CD14-positive monocyte (primary cell): ENCODE measurements around the gene SBF1. TPM values are rescaled to one million over a fixed set of nuclear protein-coding genes. Genes with fewer than 3 reads are reported as not detected.
A peak's percentile ranks its signal among the peaks of the same experiment; 100 is the strongest.

ENCODE experiments used
- DNase-seq, 3 donors: peaks; one replicate each; pipeline ENCODE4 v3.0.0-alpha.2; 2011 to 2022
- H2AFZ ChIP-seq: 2 replicates; pipeline ENCODE4 v1.6.0; 2012; ENCODE audit warnings: mild to moderate bottlenecking, low read depth, low read length, inconsistent platforms; ENCODE audit not compliant: insufficient read depth, poor library complexity, severe bottlenecking
- H3K27ac ChIP-seq, 2 donors: 1 replicate in 1 of 2; 2 replicates in 1 of 2; pipeline ENCODE4 v1.5.1; 2012 to 2013; ENCODE audit warnings: low read length in 2 of 2, control low read depth in 1 of 2, inconsistent platforms in 1 of 2, low read depth in 1 of 2, mild to moderate bottlenecking in 1 of 2
- H3K27me3 ChIP-seq, 2 donors: one replicate each; pipeline versions ENCODE4 v1.6.0 to v1.6.1; 2011 to 2013; ENCODE audit warnings: low read length in 2 of 2; ENCODE audit not compliant: control insufficient read depth in 2 of 2, insufficient read depth in 2 of 2
- H3K36me3 ChIP-seq, 2 donors: replicated peaks in 1 of 2; 1 replicate in 1 of 2; 2 replicates in 1 of 2; pipeline versions ENCODE4 v1.5.1 to v1.6.1; 2012 to 2013; ENCODE audit warnings: low read length in 2 of 2, control low read depth in 1 of 2, inconsistent platforms in 1 of 2, mild to moderate bottlenecking in 1 of 2; ENCODE audit not compliant: insufficient read depth in 2 of 2, control insufficient read depth in 1 of 2
- H3K4me1 ChIP-seq, 2 donors: 1 replicate in 1 of 2; 2 replicates in 1 of 2; pipeline versions ENCODE4 v1.5.1 to v1.6.1; 2012 to 2013; ENCODE audit warnings: low read length in 2 of 2, control low read depth in 1 of 2, inconsistent platforms in 1 of 2, mild to moderate bottlenecking in 1 of 2, moderate library complexity in 1 of 2; ENCODE audit not compliant: insufficient read depth in 2 of 2, control insufficient read depth in 1 of 2
- H3K4me2 ChIP-seq: replicated peaks from 2 replicates; pipeline ENCODE3; 2012; ENCODE audit warnings: low read length, moderate library complexity, mild to moderate bottlenecking; ENCODE audit not compliant: poor library complexity, severe bottlenecking; ENCODE audit errors: extremely low read depth
- H3K4me3 ChIP-seq, 3 experiments: fragments of 200-600 bp in 1 of 3; sonication (generic) in 1 of 3; replicated peaks in 1 of 3; 1 replicate in 2 of 3; 2 replicates in 1 of 3; pipeline ENCODE4 v1.5.1; 2011 to 2013; ENCODE audit warnings: low read length in 3 of 3, mild to moderate bottlenecking in 3 of 3, control low read depth in 2 of 3, low read depth in 2 of 3, inconsistent platforms in 1 of 3, moderate library complexity in 1 of 3
- H3K79me2 ChIP-seq: 2 replicates; pipeline ENCODE4 v1.6.0; 2012; ENCODE audit warnings: mild to moderate bottlenecking, control low read depth, inconsistent platforms, low read length, moderate library complexity; ENCODE audit not compliant: insufficient read depth
- H3K9ac ChIP-seq: 2 replicates; pipeline ENCODE4 v1.6.0; 2017; ENCODE audit warnings: low read length, mild to moderate bottlenecking; ENCODE audit not compliant: insufficient read depth, poor library complexity, severe bottlenecking
- H3K9me3 ChIP-seq, 2 donors: replicated peaks in 1 of 2; 1 replicate in 1 of 2; 2 replicates in 1 of 2; pipeline versions ENCODE4 v1.5.1 to v1.6.1; 2012 to 2013; ENCODE audit warnings: low read length in 2 of 2, control low read depth in 1 of 2; ENCODE audit not compliant: control insufficient read depth in 1 of 2, insufficient read depth in 1 of 2
- H4K20me1 ChIP-seq: 2 replicates; pipeline ENCODE4 v1.6.0; 2012; ENCODE audit warnings: mild to moderate bottlenecking, low read length, control low read depth, moderate library complexity; ENCODE audit not compliant: insufficient read depth
- H3K27ac Mint-ChIP-seq, 7 donors: one replicate each; pipeline ENCODE4 v1.8.0; 2020; ENCODE audit warnings: mild to moderate bottlenecking in 7 of 7, mixed read lengths in 7 of 7, moderate library complexity in 6 of 7, inconsistent platforms in 2 of 7
- H3K27me3 Mint-ChIP-seq, 3 donors: one replicate each; pipeline ENCODE4 v1.8.0; 2021 to 2022; ENCODE audit warnings: low read depth in 3 of 3, mild to moderate bottlenecking in 3 of 3, mixed read lengths in 3 of 3, moderate library complexity in 3 of 3, inconsistent platforms in 1 of 3
- H3K36me3 Mint-ChIP-seq, 2 donors: one replicate each; pipeline ENCODE4 v1.8.0; 2020; ENCODE audit warnings: mixed read lengths in 2 of 2, inconsistent platforms in 1 of 2, mild to moderate bottlenecking in 1 of 2
- H3K4me1 Mint-ChIP-seq: one replicate; pipeline ENCODE4 v1.8.0; 2020; ENCODE audit warnings: mild to moderate bottlenecking, mixed read lengths
- H3K4me3 Mint-ChIP-seq, 2 donors: one replicate each; pipeline ENCODE4 v1.8.0; 2020; ENCODE audit warnings: mild to moderate bottlenecking in 2 of 2, mixed read lengths in 2 of 2, moderate library complexity in 1 of 2
- H3K9me3 Mint-ChIP-seq, 7 donors: one replicate each; pipeline ENCODE4 v1.8.0; 2020 to 2022; ENCODE audit warnings: mixed read lengths in 7 of 7, mild to moderate bottlenecking in 6 of 7, moderate library complexity in 6 of 7, inconsistent platforms in 2 of 7
- WGBS: methylation state at CpG from one replicate; pipeline ENCODE4 v1.1.5; 2013; ENCODE audit warnings: missing lambda C conversion rate; ENCODE audit not compliant: insufficient coverage; 5-methylcytosine and 5-hydroxymethylcytosine counted together
- intact Hi-C, 2 donors: fragments of 100-400 bp; cut with micrococcal nuclease; formaldehyde crosslinking; loops; one replicate each; pipeline versions ENCODE4 v1.15.0 to v1.15.1; 2023
- polyA plus RNA-seq, 3 donors: library from polyadenylated mRNA; depleted of rRNA in 1 of 3; unstranded in 2 of 3; stranded (reverse) in 1 of 3; fragments of 300-500 nt in 2 of 3; fragments of >200 nt in 1 of 3; fragmentation: Illumina TruSeq in 2 of 3; gene quantifications; 1 replicate in 2 of 3; 2 replicates in 1 of 3; pipeline ENCODE4 v1.2.3, GENCODE V29; 2012 to 2021
- TF ChIP-seq, protein P1 (sequence below): fragments of 200-600 bp; IDR thresholded peaks from one replicate; pipeline ENCODE4 v1.8.0; 2022; ENCODE audit warnings: antibody characterized with exemption, mild to moderate bottlenecking

The SBF1 gene
- polyA plus RNA-seq, 3 donors = 4.0 to 45.9 (median 6.2) TPM

DNA sequence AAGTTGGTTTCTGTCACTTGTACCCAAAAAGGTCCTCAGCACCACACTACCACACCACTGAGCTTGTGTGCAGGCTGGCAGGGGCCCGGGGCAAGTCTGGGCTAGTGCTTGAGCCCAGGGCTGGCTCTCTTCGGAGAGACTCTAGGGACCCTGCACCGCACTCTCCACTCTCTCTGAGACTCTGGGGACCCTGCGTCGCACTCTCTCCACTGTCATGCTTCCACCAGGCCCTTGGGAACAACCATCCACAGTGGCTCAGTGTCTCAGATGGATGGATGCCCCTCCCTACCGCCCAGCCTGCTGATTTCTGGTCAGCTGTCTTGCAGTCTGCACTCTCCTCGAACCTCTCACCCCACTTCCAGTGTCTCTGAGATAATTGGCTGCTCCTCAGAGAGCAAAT is 2.0 kb upstream of the SBF1 start:
- Histone ChIP-seq H3K79me2 (peaks cover 26% of the 10 kb centered on the region), H3K9me3 (no peaks in the 10 kb centered on the region), H3K36me3 (no peaks in the 10 kb centered on the region), H3K4me3 (no peak overlapping the region), H3K27me3 (peaks cover 4 to 30% of the 10 kb centered on the region in 2 donors), H3K4me1 (peaks cover 25 to 43% of the 10 kb centered on the region in 2 donors), H3K4me2 (no peak overlapping the region), H3K27ac (no peak overlapping the region), H3K9ac (no peak overlapping the region), H2AFZ (no peak overlapping the region), H4K20me1 (peaks cover 25% of the 10 kb centered on the region)
- H3K4me3 Mint-ChIP-seq = peak overlapping the region in 1 of 2 donors; percentile 7
- peaks cover 0 to 9% (median 6%) of the 10 kb centered on the region in 7 donors for H3K9me3 Mint-ChIP-seq
- peaks cover 30 to 54% (median 40%) of the 10 kb centered on the region in 3 donors for H3K27me3 Mint-ChIP-seq
- no peak for DNase-seq
- intact Hi-C loops = no loop called here
- TF ChIP-seq, protein P1, sequence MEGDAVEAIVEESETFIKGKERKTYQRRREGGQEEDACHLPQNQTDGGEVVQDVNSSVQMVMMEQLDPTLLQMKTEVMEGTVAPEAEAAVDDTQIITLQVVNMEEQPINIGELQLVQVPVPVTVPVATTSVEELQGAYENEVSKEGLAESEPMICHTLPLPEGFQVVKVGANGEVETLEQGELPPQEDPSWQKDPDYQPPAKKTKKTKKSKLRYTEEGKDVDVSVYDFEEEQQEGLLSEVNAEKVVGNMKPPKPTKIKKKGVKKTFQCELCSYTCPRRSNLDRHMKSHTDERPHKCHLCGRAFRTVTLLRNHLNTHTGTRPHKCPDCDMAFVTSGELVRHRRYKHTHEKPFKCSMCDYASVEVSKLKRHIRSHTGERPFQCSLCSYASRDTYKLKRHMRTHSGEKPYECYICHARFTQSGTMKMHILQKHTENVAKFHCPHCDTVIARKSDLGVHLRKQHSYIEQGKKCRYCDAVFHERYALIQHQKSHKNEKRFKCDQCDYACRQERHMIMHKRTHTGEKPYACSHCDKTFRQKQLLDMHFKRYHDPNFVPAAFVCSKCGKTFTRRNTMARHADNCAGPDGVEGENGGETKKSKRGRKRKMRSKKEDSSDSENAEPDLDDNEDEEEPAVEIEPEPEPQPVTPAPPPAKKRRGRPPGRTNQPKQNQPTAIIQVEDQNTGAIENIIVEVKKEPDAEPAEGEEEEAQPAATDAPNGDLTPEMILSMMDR = no peak
- 89% methylated on average over 5 of the region's 7 CpGs for WGBS
- H3K4me1 Mint-ChIP-seq = peaks cover 29% of the 10 kb centered on the region
- H3K36me3 Mint-ChIP-seq = peaks cover 4 to 7% of the 10 kb centered on the region in 2 donors
- no peak overlapping the region for H3K27ac Mint-ChIP-seq

DNA sequence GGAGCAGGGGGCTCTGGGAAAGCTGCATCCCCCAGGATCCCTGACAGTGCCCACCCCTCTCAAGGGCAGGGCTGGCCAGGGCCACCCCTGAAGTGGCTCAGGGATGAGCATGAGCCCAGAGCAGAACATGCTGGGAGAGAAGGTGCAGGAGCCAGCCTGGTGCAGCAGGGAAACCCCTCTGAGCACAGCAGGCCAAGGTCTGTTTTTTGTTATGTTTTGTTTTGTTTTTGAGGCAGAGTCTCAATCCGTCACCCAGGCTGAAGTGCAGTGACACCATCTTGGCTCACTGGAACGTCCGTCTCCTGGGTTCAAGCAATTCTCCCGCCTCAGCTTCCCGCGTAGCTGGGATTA is 792 bp upstream of the SBF1 start:
- peak overlapping the region in 2 of 3 experiments; percentile 48 to 85 for H3K4me3 ChIP-seq
- H3K79me2 ChIP-seq = peaks cover 38% of the 10 kb centered on the region
- peaks cover 3 to 23% of the 10 kb centered on the region in 2 donors for H3K27me3 ChIP-seq
- H3K36me3 Mint-ChIP-seq = peaks cover 4 to 8% of the 10 kb centered on the region in 2 donors
- no peak overlapping the region for H3K27ac ChIP-seq
- H3K9me3 Mint-ChIP-seq = peaks cover 0 to 7% (median 5%) of the 10 kb centered on the region in 7 donors
- H3K27me3 Mint-ChIP-seq = peaks cover 27 to 46% (median 36%) of the 10 kb centered on the region in 3 donors
- WGBS = 100% methylated on average over 1 of the region's 6 CpGs
- DNase-seq = no peak
- H3K4me2 ChIP-seq = peak overlapping the region; percentile 98
- H3K36me3 ChIP-seq = no peaks in the 10 kb centered on the region
- H3K4me1 ChIP-seq = peaks cover 33 to 45% of the 10 kb centered on the region in 2 donors
- TF ChIP-seq, protein P1 = no peak
- H3K4me3 Mint-ChIP-seq = peak overlapping the region; percentile 63 to 75
- peaks cover 39% of the 10 kb centered on the region for H3K4me1 Mint-ChIP-seq
- intact Hi-C loops = no loop called here
- H2AFZ ChIP-seq = peak overlapping the region; percentile 98
- peak overlapping the region in 2 of 7 donors; percentile 52 to 55 for H3K27ac Mint-ChIP-seq
- no peak overlapping the region for H3K9ac ChIP-seq
- H4K20me1 ChIP-seq = peaks cover 37% of the 10 kb centered on the region
- H3K9me3 ChIP-seq = no peaks in the 10 kb centered on the region
